IMR-90 (cell line): ENCODE results near the gene SYCE3. TPM values are rescaled to one million over a fixed set of nuclear protein-coding genes. Genes with fewer than 3 reads are reported as not detected.

Source experiments
- ATAC-seq: fragments of 200-7000 bp; cut with Tn5 transposase; 2 replicates; pipeline ENCODE4 v1.9.1; 2020; ENCODE audit warnings: low read depth, mild to moderate bottlenecking, moderate library complexity
- BruUV-seq: library from RNA; stranded (reverse); fragments of 400-500 nt; replicated peaks from 2 replicates; lab custom pipeline; 2021; lab: Mats Ljungman, UMichigan
- CTCF ChIA-PET: fragments of 300-600 bp; formaldehyde crosslinking; extraction: SDS; loops from one replicate; lab custom pipeline; 2021; ENCODE audit warnings: antibody characterized with exemption; lab: Yijun Ruan, JAX
- POLR2A ChIA-PET: fragments of 300-600 bp; sonication (Branson Sonifier 250); formaldehyde crosslinking; loops from one replicate; lab custom pipeline; 2022; ENCODE audit warnings: antibody characterized with exemption; ENCODE audit not compliant: unreplicated experiment; lab: Charles Lee
- DNase-seq: peaks from one replicate; pipeline ENCODE4 v3.0.0; 2013
- H2AFZ ChIP-seq: replicated peaks from 2 replicates; pipeline ENCODE3; 2013; ENCODE audit warnings: low read length, mild to moderate bottlenecking; ENCODE audit not compliant: poor library complexity
- H2AK5ac ChIP-seq: 2 replicates; pipeline ENCODE4 v1.6.1; 2013; ENCODE audit warnings: low read depth, low read length, inconsistent platforms
- H2AK9ac ChIP-seq: replicated peaks from 2 replicates; pipeline ENCODE3; 2013; ENCODE audit warnings: mild to moderate bottlenecking, low read depth, low read length, moderate library complexity; ENCODE audit not compliant: poor library complexity
- H2BK120ac ChIP-seq: 2 replicates; pipeline ENCODE4 v1.6.1; 2013; ENCODE audit warnings: low read depth, low read length, inconsistent platforms
- H2BK15ac ChIP-seq: 3 replicates; pipeline ENCODE4 v1.6.1; 2013; ENCODE audit warnings: low read depth, low read length, inconsistent platforms
- H2BK20ac ChIP-seq: 2 replicates; pipeline ENCODE4 v1.6.1; 2013; ENCODE audit warnings: low read depth, mild to moderate bottlenecking, inconsistent platforms, low read length, moderate library complexity
- H2BK5ac ChIP-seq: 2 replicates; pipeline ENCODE4 v1.6.1; 2013; ENCODE audit warnings: mild to moderate bottlenecking, low read depth, low read length, inconsistent platforms; ENCODE audit not compliant: poor library complexity, severe bottlenecking
- H3K14ac ChIP-seq: replicated peaks from 2 replicates; pipeline ENCODE4 v1.6.1; 2013; ENCODE audit warnings: low read depth, low read length, inconsistent platforms
- H3K18ac ChIP-seq: 2 replicates; pipeline ENCODE4 v1.6.1; 2013; ENCODE audit warnings: low read depth, low read length, control low read depth
- H3K23ac ChIP-seq: 2 replicates; pipeline ENCODE4 v1.6.1; 2013; ENCODE audit warnings: low read depth, low read length, inconsistent platforms
- H3K27ac ChIP-seq: 2 replicates; pipeline ENCODE4 v1.5.1; 2013; ENCODE audit warnings: mild to moderate bottlenecking, control low read depth, low read length; ENCODE audit not compliant: insufficient read depth
- H3K27me3 ChIP-seq: 2 replicates; pipeline ENCODE4 v1.6.1; 2013; ENCODE audit warnings: low read length; ENCODE audit not compliant: control insufficient read depth, insufficient read depth
- H3K36me3 ChIP-seq: 2 replicates; pipeline ENCODE4 v1.6.1; 2013; ENCODE audit warnings: low read length, mixed read lengths; ENCODE audit not compliant: control insufficient read depth, insufficient read depth
- H3K4ac ChIP-seq: 2 replicates; pipeline ENCODE4 v1.6.1; 2013; ENCODE audit warnings: low read depth, low read length, inconsistent platforms
- H3K4me1 ChIP-seq: 2 replicates; pipeline ENCODE4 v1.6.1; 2013; ENCODE audit warnings: low read length, mixed read lengths; ENCODE audit not compliant: control insufficient read depth, insufficient read depth
- H3K4me2 ChIP-seq: 2 replicates; pipeline ENCODE4 v1.6.1; 2013; ENCODE audit warnings: low read depth, mild to moderate bottlenecking, control low read depth, low read length, moderate library complexity
- H3K4me3 ChIP-seq: 2 replicates; pipeline ENCODE4 v1.5.1; 2013; ENCODE audit warnings: low read depth, mild to moderate bottlenecking, control low read depth, low read length, moderate library complexity; ENCODE audit not compliant: insufficient read depth
- H3K56ac ChIP-seq: 2 replicates; pipeline ENCODE4 v1.6.1; 2013; ENCODE audit warnings: low read length, inconsistent platforms; ENCODE audit not compliant: insufficient read depth; ENCODE audit errors: extremely low read depth
- H3K79me1 ChIP-seq, 2 experiments: 2 replicates each; pipeline ENCODE4 v1.6.1; 2013; ENCODE audit warnings: low read length in 2 of 2, inconsistent platforms in 1 of 2, low read depth in 1 of 2
- H3K9ac ChIP-seq: 2 replicates; pipeline ENCODE4 v1.6.1; 2013; ENCODE audit warnings: low read depth, low read length, control low read depth
- H3K9me1 ChIP-seq: 2 replicates; pipeline ENCODE4 v1.6.1; 2013; ENCODE audit warnings: low read length, inconsistent platforms; ENCODE audit not compliant: insufficient read depth
- H3K9me3 ChIP-seq: 2 replicates; pipeline ENCODE4 v1.6.1; 2013; ENCODE audit warnings: low read length; ENCODE audit not compliant: control insufficient read depth, insufficient read depth
- H4K20me1 ChIP-seq: 2 replicates; pipeline ENCODE4 v1.6.1; 2013; ENCODE audit warnings: low read length, inconsistent platforms; ENCODE audit not compliant: insufficient read depth
- H4K5ac ChIP-seq: 2 replicates; pipeline ENCODE4 v1.6.1; 2013; ENCODE audit warnings: mild to moderate bottlenecking, low read depth, low read length, control low read depth
- H4K8ac ChIP-seq, 2 experiments: 2 replicates each; pipeline ENCODE4 v1.6.1; 2013; ENCODE audit warnings: low read depth in 2 of 2, low read length in 2 of 2, control low read depth in 1 of 2, inconsistent platforms in 1 of 2
- H4K91ac ChIP-seq: 2 replicates; pipeline ENCODE4 v1.6.1; 2013; ENCODE audit warnings: low read depth, low read length, inconsistent platforms; ENCODE audit not compliant: insufficient read depth
- BHLHE40 ChIP-seq: fragments of 150-350 bp; IDR thresholded peaks from 2 replicates; pipeline ENCODE4 v1.6.1; 2016; ENCODE audit warnings: mild to moderate bottlenecking, low read depth, low read length
- CHD1 ChIP-seq: IDR thresholded peaks from 2 replicates; pipeline ENCODE4 v1.6.1; 2012; ENCODE audit warnings: low read depth, low read length, improper control_type of control experiment
- FOS ChIP-seq: fragments of 150-350 bp; IDR thresholded peaks from 2 replicates; pipeline ENCODE4 v1.6.1; 2016; ENCODE audit warnings: low read depth, low read length
- MAFK ChIP-seq: IDR thresholded peaks from 2 replicates; pipeline ENCODE4 v1.6.1; 2012; ENCODE audit warnings: low read depth, low read length, improper control_type of control experiment
- MAZ ChIP-seq: IDR thresholded peaks from 2 replicates; pipeline ENCODE4 v1.6.1; 2012; ENCODE audit warnings: low read depth, mild to moderate bottlenecking, low read length, improper control_type of control experiment, moderate library complexity, borderline replicate concordance
- MXI1 ChIP-seq: IDR thresholded peaks from 2 replicates; pipeline ENCODE4 v1.6.1; 2012; ENCODE audit warnings: low read depth, mild to moderate bottlenecking, low read length, moderate library complexity, borderline replicate concordance
- NFE2L2 ChIP-seq: fragments of 150-350 bp; IDR thresholded peaks from 2 replicates; pipeline ENCODE4 v1.6.1; 2016; ENCODE audit warnings: low read depth, mild to moderate bottlenecking, low read length
- POLR2A ChIP-seq: IDR thresholded peaks from 2 replicates; pipeline ENCODE4 v1.6.1; 2012; ENCODE audit warnings: mild to moderate bottlenecking, low read depth, low read length
- RAD21 ChIP-seq: IDR thresholded peaks from 2 replicates; pipeline ENCODE4 v1.6.1; 2012; ENCODE audit warnings: low read length, improper control_type of control experiment
- RCOR1 ChIP-seq: IDR thresholded peaks from 2 replicates; pipeline ENCODE4 v1.6.1; 2012; ENCODE audit warnings: mild to moderate bottlenecking, low read length, improper control_type of control experiment; ENCODE audit not compliant: insufficient replicate concordance
- RFX5 ChIP-seq: IDR thresholded peaks from 2 replicates; pipeline ENCODE4 v1.8.0; 2012; ENCODE audit warnings: low read depth, mild to moderate bottlenecking, low read length, moderate library complexity
- USF2 ChIP-seq: fragments of 150-350 bp; IDR thresholded peaks from 2 replicates; pipeline ENCODE4 v1.6.1; 2017; ENCODE audit warnings: mild to moderate bottlenecking, antibody characterized with exemption, low read length, low read depth
- WGBS, 2 experiments: methylation state at CpG; one replicate each; pipeline versions ENCODE4 v1.1.5 to v1.1.7; 2013; ENCODE audit warnings: missing lambda C conversion rate in 2 of 2; ENCODE audit not compliant: insufficient read length in 1 of 2; ENCODE audit errors: extremely low coverage in 2 of 2; 5-methylcytosine and 5-hydroxymethylcytosine counted together
- dilution Hi-C: fragments of 300-500 bp; cut with HindIII; formaldehyde crosslinking; loops from one replicate; pipeline ENCODE4 v1.14.3; 2018; ENCODE audit warnings: low sequenced_read_pairs; ENCODE audit not compliant: unreplicated experiment
- in situ Hi-C: fragments of 300-500 bp; cut with MboI; formaldehyde crosslinking; loops from 3 replicates; pipeline ENCODE4 v1.14.3; 2019; ENCODE audit warnings: low sequenced_read_pairs, inconsistent platforms, mixed read lengths
- intact Hi-C: fragments of 100-400 bp; cut with micrococcal nuclease; formaldehyde crosslinking; loops from 2 replicates; pipeline ENCODE4 v1.10.0; 2022
- polyA plus RNA-seq, 3 experiments: library from polyadenylated mRNA; depleted of rRNA; stranded (reverse); fragments of >200 nt; gene quantifications; 2 replicates each; pipeline ENCODE4 v1.2.3, GENCODE V29; 2012; ENCODE audit warnings: low replicate concordance in 1 of 3
- total RNA-seq: library from RNA; depleted of rRNA; stranded (reverse); fragments of >200 nt; gene quantifications from 2 replicates; pipeline ENCODE4 v1.2.3, GENCODE V29; 2012
- TF ChIP-seq, protein P1 (sequence below): fragments of 150-350 bp; IDR thresholded peaks from 2 replicates; pipeline ENCODE4 v1.6.1; 2016; ENCODE audit warnings: low read depth, mild to moderate bottlenecking, low read length, moderate library complexity, borderline replicate concordance

SYCE3 gene
- total and polyA plus RNA-seq, 2 of the 4 experiments (the other 2 are of a cell fraction) = not detected

GRCh38 chr22:50582493-50583293 is 20.0 kb upstream of the SYCE3 start, which contains the start of gene CHKB:
TSS of gene CHKB (minus strand) at chr22:50582849. CDS start at chr22:50582781, 68 bp downstream.
- H3K4me3 ChIP-seq = peak within 1 kb of the TSS; percentile 80
- H4K8ac ChIP-seq = peak within 1 kb of the TSS; percentile 68 to 97
- H3K23ac ChIP-seq = peak within 1 kb of the TSS; percentile 96
- peak within 1 kb of the TSS; percentile 83 for H4K5ac ChIP-seq
- intact Hi-C loops (loop anchor here (2.0 to 5.0 kb wide), 3 partner anchors 44 to 55 kb away; partner anchors contain the start of genes ARSA and SCO2), in situ Hi-C loops (no loop called here), dilution Hi-C loops (no loop called here)
- peak within 1 kb of the TSS; percentile 66 for H3K56ac ChIP-seq
- peak within 1 kb of the TSS; percentile 93 for H2AK9ac ChIP-seq
- peak within 1 kb of the TSS; percentile 96 for H3K14ac ChIP-seq
- H3K36me3 ChIP-seq = peaks cover 4% of the 10 kb centered on the region; the same call in 1 of the 2 replicates
- peak within 1 kb of the TSS; percentile 45; the same call in 1 of the 2 replicates for H3K18ac ChIP-seq
- WGBS, 2 experiments = 0% methylated on average over 83 of the region's 96 CpGs; no CpG with 5 or more reads in 1 of the 2 experiments
- no peaks in the 10 kb centered on the region for H3K9me3 ChIP-seq
- H2AFZ ChIP-seq = peak within 1 kb of the TSS; percentile 99
- H3K9ac ChIP-seq = peak within 1 kb of the TSS; percentile 85
- CTCF ChIA-PET = interaction anchor here (1.6 kb wide), 1 partner anchor 57 kb away, joined by 5 read pairs; the partner anchor contains the start of gene SCO2
- peak within 1 kb of the TSS; percentile 75 for H2BK120ac ChIP-seq
- peaks cover 28% of the 10 kb centered on the region for H3K9me1 ChIP-seq
- H2BK20ac ChIP-seq = no peak within 1 kb of the TSS
- no peak within 1 kb of the TSS for H2BK15ac ChIP-seq
- H2BK5ac ChIP-seq = peak within 1 kb of the TSS; percentile 84
- peak; percentile 96 for DNase-seq
- POLR2A ChIA-PET = interaction anchor here (1.6 kb wide), 1 partner anchor 10 kb away, joined by 3 read pairs; no protein-coding TSS in a partner anchor
- peak within 1 kb of the TSS; percentile 85 for H3K27ac ChIP-seq
- H4K20me1 ChIP-seq = no peaks in the 10 kb centered on the region; the same call in 1 of the 2 replicates
- peak within 1 kb of the TSS; percentile 96 for H3K4me2 ChIP-seq
- H3K4me1 ChIP-seq = peaks cover 17% of the 10 kb centered on the region
- H3K79me1 ChIP-seq = peaks cover 18 to 39% of the 10 kb centered on the region in 2 experiments
- peak; percentile 18; the same call in 1 of the 2 replicates for TF ChIP-seq MXI1
- TF ChIP-seq CHD1 = no peak
- TF ChIP-seq MAZ = peak; percentile 13; the same call in 1 of the 2 replicates
- no peak for TF ChIP-seq RAD21
- TF ChIP-seq NFE2L2 = no peak
- no peak for TF ChIP-seq RCOR1
- no peak for TF ChIP-seq FOS
- peak; percentile 68; the same call in 1 of the 2 replicates for TF ChIP-seq POLR2A
- TF ChIP-seq BHLHE40 = peak; percentile 67; the same call in 1 of the 2 replicates
- no peak for TF ChIP-seq RFX5
- TF ChIP-seq USF2 = no peak
- no peak for TF ChIP-seq MAFK
- TF ChIP-seq, protein P1, sequence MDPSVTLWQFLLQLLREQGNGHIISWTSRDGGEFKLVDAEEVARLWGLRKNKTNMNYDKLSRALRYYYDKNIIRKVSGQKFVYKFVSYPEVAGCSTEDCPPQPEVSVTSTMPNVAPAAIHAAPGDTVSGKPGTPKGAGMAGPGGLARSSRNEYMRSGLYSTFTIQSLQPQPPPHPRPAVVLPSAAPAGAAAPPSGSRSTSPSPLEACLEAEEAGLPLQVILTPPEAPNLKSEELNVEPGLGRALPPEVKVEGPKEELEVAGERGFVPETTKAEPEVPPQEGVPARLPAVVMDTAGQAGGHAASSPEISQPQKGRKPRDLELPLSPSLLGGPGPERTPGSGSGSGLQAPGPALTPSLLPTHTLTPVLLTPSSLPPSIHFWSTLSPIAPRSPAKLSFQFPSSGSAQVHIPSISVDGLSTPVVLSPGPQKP = no peak
- H2AK5ac ChIP-seq = peak within 1 kb of the TSS; percentile 81
- BruUV-seq = no TSS peak
- peak within 1 kb of the TSS; percentile 97 for H3K4ac ChIP-seq
- peak; percentile 97 for ATAC-seq
- H3K27me3 ChIP-seq = no peaks in the 10 kb centered on the region
- peak within 1 kb of the TSS; percentile 90 for H4K91ac ChIP-seq
